NCI-H460 (cell line): ENCODE data around the gene PAFAH1B2. TPM values are rescaled to one million over a fixed set of nuclear protein-coding genes. Genes with fewer than 3 reads are reported as not detected.
"Not testable (repeated sequence)": the region's sequence is repeated elsewhere in the genome, so short reads cannot be mapped to it uniquely, and the experiment has no call there.

Experiments
- DNase-seq: peaks from one replicate; pipeline ENCODE4 v3.0.0-alpha.2; 2016; ENCODE audit warnings: low read depth; ENCODE audit errors: extremely low read depth
- total RNA-seq: library from RNA; depleted of rRNA; stranded (reverse); fragments of >200 nt; shearing (Covaris generic); gene quantifications from 2 replicates; pipeline ENCODE4 v1.2.3, GENCODE V29; 2014

The PAFAH1B2 gene
- total RNA-seq, 1 experiment from 2014 or later, result 97.4 TPM

GRCh38 chr11:117200813-117201657, 56.9 kb downstream of the PAFAH1B2 start:
- DNase-seq, result no peak

DNA sequence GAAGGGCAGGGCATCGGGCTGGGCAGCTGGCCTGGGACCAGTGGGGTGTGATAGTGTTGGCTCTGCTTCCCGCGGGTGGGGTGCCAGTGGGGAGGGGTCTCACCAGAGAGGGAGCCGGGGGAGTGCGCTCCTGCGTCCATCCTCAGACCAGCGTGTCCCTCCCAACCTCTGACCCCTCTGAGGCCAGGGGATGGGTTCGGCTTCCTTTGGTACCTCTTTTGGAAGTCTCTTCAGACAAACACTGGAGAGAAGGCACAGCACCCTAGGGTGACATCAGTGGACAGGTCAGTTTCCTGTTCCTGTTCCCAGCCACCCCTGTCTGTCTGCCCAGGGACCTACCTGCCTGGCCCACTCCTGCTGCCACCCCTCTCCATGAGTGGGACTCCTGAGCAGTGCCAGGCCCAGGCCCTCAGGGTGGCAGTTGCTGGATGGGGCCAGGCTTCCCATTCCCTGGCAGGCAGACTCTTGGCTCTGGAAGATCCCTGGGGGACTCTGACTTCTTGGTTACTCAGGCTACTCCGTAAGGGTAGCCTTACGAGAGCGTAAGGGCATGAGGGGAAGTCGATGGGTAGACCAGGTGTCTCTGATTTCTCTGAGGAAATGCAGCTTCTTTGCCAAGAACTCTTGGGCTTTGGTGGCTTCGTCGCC, 57.7 kb downstream of the PAFAH1B2 start:
- DNase-seq, result no peak

GRCh38 chr11:117202386-117203068, 58.4 kb downstream of the PAFAH1B2 start:
- DNase-seq, result no peak

DNA sequence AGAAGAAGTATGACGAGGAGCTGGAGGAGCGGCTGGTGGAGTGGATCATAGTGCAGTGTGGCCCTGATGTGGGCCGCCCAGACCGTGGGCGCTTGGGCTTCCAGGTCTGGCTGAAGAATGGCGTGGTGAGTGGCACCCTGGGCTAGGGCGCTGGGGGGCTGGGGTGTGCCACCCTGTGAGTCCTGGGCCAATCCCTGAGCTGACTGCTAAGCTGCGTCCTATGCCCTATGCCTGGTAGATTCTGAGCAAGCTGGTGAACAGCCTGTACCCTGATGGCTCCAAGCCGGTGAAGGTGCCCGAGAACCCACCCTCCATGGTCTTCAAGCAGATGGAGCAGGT, 59.0 kb downstream of the PAFAH1B2 start:
- DNase-seq, result no peak

GRCh38 chr11:117204283-117205080, 60.4 kb downstream of the PAFAH1B2 start:
- no peak for DNase-seq

- DNase-seq, result no peak
These were observed 61.2 kb downstream of the PAFAH1B2 start for GRCh38 chr11:117205211-117205818.

GRCh38 chr11:117206111-117206510, 62.0 kb downstream of the PAFAH1B2 start:
- DNase-seq, result not testable (repeated sequence)

DNA sequence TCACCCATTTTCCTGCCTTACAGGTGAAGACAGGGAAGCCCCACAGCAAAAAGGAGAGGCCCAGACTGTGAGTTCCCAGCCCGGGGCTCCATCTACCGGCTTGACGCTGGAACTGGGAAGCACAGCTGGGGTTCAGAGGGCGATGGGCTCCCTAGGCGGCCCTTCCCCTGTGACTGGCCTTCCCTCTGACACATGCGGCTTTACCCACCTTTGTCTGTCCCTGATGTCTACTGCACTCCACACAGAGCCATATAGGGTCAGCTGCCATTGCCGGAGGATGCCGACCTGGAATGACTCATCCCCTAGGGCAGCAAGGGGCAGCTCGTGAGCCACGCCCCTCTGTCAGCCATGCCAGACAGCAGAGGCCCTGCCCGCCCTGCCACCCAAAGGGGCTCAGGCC, 62.8 kb downstream of the PAFAH1B2 start:
- not testable (repeated sequence) for DNase-seq

GRCh38 chr11:117207481-117207880, 63.4 kb downstream of the PAFAH1B2 start:
- not testable (repeated sequence) for DNase-seq

DNA sequence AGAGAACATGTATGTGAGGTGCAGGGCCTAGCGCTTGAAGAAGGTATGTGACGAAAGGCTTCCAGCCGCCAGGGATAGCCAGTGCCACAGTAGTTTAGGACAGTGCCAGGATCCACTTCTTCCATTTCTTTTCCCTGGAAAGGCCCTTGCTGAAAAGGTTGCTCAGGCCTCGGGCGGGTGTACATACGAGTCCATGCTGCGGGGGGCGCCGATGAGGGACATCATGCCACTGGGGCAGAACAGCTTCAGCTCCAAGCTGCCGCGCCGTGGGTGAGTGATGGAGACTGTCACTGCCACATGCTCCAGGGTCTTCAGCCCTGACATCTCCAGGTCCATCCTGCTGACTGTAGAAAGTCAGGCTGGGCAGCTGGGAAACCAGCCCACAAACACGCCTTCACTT, 64.6 kb downstream of the PAFAH1B2 start:
- not testable (repeated sequence) for DNase-seq

GRCh38 chr11:117209351-117210125, 65.5 kb downstream of the PAFAH1B2 start:
- DNase-seq, result not testable (repeated sequence)

- no peak for DNase-seq
These were observed 66.5 kb downstream of the PAFAH1B2 start for GRCh38 chr11:117210620-117211019.

DNA sequence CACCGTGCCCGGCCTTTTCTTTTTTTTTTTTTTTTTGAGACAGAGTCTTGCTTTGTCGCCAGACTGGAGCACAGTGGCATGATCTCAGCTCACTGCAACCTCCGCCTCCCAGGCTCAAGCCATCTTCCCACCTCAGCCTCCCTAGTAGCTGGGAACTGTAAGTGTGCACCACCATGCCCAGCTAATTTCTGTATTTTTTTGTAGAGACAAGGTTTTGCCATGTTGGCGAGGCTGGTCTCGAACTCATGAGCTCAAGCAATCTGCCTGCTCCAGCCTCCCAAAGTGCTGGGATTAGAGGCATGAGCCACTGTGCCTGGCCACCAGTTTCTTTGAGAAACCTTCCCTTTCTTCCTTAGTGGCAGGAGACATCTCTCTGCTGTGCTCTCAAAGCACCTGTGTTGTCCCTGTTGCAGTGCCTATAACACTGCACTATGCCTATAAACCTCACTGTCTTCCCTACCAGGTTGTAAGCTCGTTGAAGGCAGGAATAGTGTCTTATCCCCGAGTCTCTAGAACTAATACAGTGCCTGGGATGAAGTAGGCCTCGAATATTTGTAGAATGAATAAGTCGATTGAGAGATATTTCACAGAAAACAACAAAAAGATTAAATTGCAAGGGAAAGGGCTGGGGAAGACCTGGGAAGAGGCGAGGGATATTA, 68.7 kb downstream of the PAFAH1B2 start:
- DNase-seq, result no peak

GRCh38 chr11:117214404-117215110, 70.5 kb downstream of the PAFAH1B2 start:
- no peak for DNase-seq

- DNase-seq, result no peak
These were observed 73.3 kb downstream of the PAFAH1B2 start for GRCh38 chr11:117217141-117218084.

GRCh38 chr11:117218133-117218915, 74.2 kb downstream of the PAFAH1B2 start:
- no peak for DNase-seq
